SH-SY5Y (cell line): ENCODE results near the gene SLC7A4.

Experiments used
- GATA2 ChIP-seq: IDR thresholded peaks from 2 replicates; pipeline ENCODE4 v1.6.1; 2011; ENCODE audit warnings: mild to moderate bottlenecking, low read depth, low read length
- GATA3 ChIP-seq: IDR thresholded peaks from 2 replicates; pipeline ENCODE4 v1.6.1; 2011; ENCODE audit warnings: low read depth, mild to moderate bottlenecking, low read length, moderate library complexity

DNA sequence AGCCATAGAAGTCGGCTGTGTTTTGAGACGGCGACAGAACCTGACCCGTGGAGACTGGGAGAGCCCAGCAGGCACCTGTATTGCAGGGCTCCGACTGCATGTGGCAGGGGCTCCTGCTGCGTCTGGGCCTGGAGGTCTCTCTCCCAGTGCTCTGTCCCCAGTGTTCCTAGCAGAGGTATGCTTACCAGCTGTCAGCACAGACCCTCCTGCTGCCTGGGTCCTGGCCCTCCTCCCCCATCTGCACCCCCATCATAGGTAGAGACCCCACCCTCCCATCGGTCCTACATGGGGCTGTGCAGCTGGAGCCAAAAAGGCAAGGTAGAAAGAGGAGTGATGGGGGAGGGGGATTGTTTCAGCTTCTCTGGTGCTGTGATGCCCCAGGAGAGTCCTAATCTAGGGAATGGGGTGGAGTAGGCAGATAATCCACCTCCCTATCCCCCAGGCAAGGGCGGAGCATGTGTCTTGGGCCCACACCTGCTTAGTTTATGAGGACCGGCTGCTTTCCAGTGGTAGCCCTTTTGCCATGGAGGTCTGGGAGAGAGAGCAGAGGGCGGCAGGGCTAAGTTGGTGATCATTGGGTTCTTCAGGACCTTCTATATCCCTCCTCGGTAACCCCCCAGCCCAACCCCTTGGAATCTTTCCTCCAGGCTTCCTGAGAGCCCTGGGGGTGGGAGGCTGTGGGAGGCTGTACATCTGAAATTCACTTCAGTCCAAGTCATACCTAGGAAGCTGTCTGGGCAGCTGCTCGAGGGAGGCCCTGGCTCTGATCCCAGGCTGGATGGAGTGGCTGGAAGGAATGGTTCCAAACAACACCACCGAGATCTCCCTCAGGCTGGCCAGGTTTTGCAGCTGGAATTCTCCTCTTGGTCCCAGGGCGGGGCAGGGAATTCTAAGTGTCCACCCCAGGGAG lies 5.3 kb downstream of the SLC7A4 start:
- no peak for TF ChIP-seq GATA2
- no peak for TF ChIP-seq GATA3
